Mononuclear cell (primary cell): ENCODE measurements around the gene NES. TPM values are rescaled to one million over a fixed set of nuclear protein-coding genes. Genes with fewer than 3 reads are reported as not detected.

Experiments used
- H3K27me3 ChIP-seq: 2 replicates; pipeline ENCODE4 v1.6.0; 2011; ENCODE audit warnings: low read length, control low read depth; ENCODE audit not compliant: insufficient read depth
- H3K4me1 ChIP-seq: 2 replicates; pipeline ENCODE4 v1.5.1; 2011; ENCODE audit warnings: mild to moderate bottlenecking, low read length, control low read depth; ENCODE audit not compliant: insufficient read depth
- H3K4me3 ChIP-seq: 2 replicates; pipeline ENCODE4 v1.5.1; 2011; ENCODE audit warnings: mild to moderate bottlenecking, low read length, moderate library complexity
- H3K9me3 ChIP-seq: 2 replicates; pipeline ENCODE4 v1.5.1; 2011; ENCODE audit warnings: low read depth, mild to moderate bottlenecking, control low read depth, low read length
- total RNA-seq: library from RNA; depleted of rRNA; stranded (reverse); fragments of >200 nt; gene quantifications from one replicate; pipeline ENCODE4 v1.2.3, GENCODE V29; 2012

The NES gene, protein sequence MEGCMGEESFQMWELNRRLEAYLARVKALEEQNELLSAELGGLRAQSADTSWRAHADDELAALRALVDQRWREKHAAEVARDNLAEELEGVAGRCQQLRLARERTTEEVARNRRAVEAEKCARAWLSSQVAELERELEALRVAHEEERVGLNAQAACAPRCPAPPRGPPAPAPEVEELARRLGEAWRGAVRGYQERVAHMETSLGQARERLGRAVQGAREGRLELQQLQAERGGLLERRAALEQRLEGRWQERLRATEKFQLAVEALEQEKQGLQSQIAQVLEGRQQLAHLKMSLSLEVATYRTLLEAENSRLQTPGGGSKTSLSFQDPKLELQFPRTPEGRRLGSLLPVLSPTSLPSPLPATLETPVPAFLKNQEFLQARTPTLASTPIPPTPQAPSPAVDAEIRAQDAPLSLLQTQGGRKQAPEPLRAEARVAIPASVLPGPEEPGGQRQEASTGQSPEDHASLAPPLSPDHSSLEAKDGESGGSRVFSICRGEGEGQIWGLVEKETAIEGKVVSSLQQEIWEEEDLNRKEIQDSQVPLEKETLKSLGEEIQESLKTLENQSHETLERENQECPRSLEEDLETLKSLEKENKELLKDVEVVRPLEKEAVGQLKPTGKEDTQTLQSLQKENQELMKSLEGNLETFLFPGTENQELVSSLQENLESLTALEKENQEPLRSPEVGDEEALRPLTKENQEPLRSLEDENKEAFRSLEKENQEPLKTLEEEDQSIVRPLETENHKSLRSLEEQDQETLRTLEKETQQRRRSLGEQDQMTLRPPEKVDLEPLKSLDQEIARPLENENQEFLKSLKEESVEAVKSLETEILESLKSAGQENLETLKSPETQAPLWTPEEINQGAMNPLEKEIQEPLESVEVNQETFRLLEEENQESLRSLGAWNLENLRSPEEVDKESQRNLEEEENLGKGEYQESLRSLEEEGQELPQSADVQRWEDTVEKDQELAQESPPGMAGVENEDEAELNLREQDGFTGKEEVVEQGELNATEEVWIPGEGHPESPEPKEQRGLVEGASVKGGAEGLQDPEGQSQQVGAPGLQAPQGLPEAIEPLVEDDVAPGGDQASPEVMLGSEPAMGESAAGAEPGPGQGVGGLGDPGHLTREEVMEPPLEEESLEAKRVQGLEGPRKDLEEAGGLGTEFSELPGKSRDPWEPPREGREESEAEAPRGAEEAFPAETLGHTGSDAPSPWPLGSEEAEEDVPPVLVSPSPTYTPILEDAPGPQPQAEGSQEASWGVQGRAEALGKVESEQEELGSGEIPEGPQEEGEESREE (N-terminal part only)
- total RNA-seq = not detected

DNA sequence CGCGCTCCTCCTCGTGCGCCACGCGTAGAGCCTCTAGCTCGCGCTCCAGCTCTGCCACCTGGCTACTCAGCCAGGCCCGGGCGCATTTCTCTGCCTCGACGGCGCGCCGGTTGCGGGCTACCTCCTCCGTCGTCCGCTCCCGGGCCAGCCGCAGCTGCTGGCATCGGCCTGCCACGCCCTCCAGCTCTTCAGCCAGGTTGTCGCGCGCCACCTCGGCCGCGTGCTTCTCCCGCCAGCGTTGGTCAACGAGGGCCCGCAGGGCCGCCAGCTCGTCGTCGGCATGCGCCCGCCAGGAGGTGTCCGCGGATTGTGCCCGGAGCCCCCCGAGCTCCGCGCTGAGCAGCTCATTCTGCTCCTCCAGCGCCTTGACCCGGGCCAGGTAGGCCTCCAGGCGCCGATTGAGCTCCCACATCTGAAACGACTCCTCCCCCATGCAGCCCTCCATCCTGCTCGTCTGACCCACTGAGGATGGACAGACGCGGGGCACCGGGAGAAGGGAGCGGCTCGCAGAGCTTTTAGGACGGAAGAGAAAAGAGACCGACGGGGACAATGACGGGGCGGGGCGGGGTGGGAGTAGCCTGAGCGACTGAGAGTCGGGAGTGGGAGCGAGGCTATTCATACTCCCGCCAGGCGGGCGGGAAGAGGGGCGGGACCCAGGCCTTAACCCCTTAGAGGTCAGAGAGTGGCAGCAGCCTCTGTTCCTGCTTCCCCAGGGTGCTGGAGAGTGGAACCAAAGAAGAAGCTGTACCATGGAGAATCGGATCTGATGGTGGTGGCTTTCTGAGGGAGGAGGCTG, at the start of gene NES:
NES (minus strand) TSS at position 588 of the 796 bp plus-strand sequence; CDS start at position 445, 143 bp downstream.
- H3K4me3 ChIP-seq = no peak within 1 kb of the TSS

DNA sequence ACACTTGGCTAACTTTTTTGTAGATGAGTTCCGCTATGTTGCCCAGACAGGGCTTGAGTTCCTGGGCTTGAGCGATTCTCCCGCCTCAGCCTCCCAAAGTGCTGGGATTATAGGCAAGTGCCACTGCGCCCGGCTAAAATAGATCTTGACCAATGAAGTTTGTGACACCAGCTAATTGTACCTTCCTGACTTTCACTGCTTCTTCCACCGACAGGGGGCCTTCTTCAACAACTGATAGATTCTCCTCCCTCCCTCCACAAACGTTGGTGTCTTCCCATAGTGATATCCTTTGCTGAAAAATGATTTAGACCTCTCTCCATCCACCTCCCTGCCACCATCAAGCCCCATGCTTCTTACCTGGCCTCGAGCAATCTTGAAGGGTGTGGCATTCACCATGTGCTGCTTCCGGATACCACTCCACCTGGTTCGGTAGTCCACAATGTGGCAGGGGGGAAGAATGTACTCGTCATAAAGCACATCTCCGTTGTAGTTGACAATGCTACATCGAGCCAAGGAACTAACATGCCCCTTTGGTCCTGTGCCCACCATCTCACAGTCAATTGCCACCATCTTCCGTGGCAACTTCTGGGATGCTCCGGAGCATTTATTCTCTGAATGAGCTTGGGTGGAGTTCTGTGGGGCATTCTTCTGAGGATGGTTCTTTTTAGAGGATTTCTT, 49.5 kb upstream of the NES start:
- Histone ChIP-seq H3K27me3 (no peaks in the 10 kb centered on the region), H3K9me3 (no peaks in the 10 kb centered on the region), H3K4me3 (no peak overlapping the region), H3K4me1 (peaks cover 41% of the 10 kb centered on the region)

More for the DNA sequence above, at the start of gene NES:
- Histone ChIP-seq H3K27me3 (peaks cover 60% of the 10 kb centered on the region), H3K4me1 (peaks cover 16% of the 10 kb centered on the region), H3K9me3 (no peaks in the 10 kb centered on the region)

DNA sequence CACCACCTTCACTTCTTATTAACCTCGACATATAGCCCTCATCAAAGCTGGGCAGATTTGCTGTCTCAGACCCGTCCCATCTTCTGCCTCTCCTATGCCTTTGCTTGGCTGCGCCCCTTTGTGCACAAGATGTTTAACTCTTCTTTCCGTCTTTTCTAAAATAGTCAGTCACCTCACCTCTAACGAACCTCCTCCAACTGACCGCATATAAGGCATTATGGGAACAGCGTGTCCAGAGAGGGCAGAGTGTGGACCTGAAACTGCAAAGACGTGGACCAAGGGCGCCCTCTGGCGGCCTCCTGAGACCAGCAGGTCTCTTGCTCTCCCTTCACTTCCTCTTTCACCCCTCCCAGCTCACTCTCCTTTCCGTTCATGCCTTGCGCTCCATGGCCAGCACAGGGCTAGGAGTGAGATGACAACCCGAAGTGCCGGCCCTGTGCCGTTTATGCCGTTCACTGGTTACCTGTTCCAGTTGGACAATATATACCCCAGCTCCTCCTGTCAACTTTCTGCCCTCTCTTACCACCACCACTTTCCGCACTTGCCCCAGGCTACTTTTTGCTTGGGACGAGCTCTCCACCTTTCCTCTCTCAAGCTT, 48.6 kb upstream of the NES start:
- Histone ChIP-seq H3K9me3 (no peaks in the 10 kb centered on the region), H3K4me1 (peaks cover 41% of the 10 kb centered on the region), H3K27me3 (no peaks in the 10 kb centered on the region), H3K4me3 (peak overlapping the region; percentile 14)

DNA sequence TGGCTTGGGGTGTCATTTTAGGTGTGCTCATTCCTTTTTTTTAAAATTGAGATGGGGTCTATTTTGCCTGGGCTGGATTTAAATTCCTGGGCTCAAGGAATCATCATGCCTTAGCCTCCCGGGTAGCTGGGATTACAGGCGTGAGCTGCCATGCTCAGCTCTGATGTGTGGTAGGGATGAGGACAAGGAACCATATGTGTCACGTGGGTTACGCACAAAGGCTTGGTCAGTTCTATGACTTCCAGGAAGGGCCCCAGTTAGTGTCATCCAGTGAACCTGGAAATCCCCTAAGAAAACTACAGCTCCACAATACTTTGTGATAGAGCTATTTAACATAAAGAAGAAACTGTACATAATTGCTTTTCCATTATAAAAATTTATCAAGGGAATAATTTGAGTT, 44.3 kb upstream of the NES start:
- Histone ChIP-seq H3K9me3 (no peaks in the 10 kb centered on the region), H3K27me3 (no peaks in the 10 kb centered on the region), H3K4me3 (no peak overlapping the region), H3K4me1 (peaks cover 18% of the 10 kb centered on the region)

DNA sequence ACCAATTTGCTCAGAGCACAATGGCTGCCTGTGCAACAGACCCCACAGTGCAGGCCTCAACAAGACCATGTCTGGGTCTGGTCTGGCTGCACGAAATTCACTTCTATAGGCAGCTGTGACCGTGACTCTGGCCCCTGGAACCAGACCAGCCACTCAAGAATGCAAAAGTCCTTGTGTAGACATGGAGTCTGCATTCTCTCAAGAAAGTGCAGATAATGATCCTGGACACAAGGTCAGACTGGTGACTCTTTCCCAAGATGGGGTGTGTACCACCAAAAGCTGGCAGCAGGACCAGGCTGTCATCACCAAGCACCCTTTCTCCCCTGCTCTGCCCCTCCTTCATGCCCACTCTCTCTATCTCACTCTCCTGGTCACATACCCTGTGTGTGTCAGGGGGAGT, 43.9 kb upstream of the NES start:
- Histone ChIP-seq H3K4me1 (peaks cover 14% of the 10 kb centered on the region), H3K27me3 (no peaks in the 10 kb centered on the region), H3K4me3 (no peak overlapping the region), H3K9me3 (no peaks in the 10 kb centered on the region)

DNA sequence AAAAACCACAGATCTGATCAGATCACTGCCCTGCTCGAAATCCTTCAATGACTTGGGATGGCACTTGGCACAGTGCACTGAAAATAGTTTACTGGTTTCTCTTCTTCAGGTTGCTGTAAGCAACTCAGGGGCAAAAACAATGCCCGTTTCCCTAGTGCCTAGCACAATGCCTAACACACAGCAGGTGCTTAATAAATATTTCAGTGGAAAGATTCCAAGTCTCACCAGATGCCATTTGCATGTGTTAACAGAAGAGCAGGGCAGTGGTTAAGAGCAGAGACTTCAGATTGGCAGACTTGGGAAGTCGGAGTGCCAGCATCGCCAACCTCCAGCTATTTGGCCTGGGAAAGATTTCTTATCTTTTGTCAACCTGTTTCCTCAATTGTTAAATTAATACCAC, 40.1 kb upstream of the NES start:
- Histone ChIP-seq H3K4me1 (no peaks in the 10 kb centered on the region), H3K4me3 (no peak overlapping the region), H3K9me3 (no peaks in the 10 kb centered on the region)

DNA sequence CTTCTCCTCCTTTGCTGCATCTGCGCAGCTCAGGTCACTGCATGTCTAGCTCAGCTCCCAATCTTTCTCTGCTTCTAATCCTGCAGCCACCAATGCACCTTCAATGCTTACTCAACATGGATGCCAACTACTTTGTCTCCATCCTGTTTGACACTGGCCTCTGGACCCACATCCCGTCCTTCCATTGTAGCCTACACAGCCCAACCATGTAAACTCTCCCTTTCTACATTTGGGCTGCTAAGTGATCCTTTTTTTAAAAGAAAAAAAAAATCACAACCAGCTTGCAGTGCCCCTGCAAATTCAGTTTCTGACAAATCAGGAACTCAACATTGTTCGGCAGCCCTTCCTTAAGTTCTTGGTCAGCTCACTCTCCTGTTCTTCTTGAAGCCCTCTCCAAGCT, 37.6 kb upstream of the NES start:
- Histone ChIP-seq H3K4me1 (no peaks in the 10 kb centered on the region), H3K27me3 (no peaks in the 10 kb centered on the region), H3K4me3 (no peak overlapping the region), H3K9me3 (no peaks in the 10 kb centered on the region)

More for the DNA sequence above, 40.1 kb upstream of the NES start:
- H3K27me3 ChIP-seq = no peaks in the 10 kb centered on the region

DNA sequence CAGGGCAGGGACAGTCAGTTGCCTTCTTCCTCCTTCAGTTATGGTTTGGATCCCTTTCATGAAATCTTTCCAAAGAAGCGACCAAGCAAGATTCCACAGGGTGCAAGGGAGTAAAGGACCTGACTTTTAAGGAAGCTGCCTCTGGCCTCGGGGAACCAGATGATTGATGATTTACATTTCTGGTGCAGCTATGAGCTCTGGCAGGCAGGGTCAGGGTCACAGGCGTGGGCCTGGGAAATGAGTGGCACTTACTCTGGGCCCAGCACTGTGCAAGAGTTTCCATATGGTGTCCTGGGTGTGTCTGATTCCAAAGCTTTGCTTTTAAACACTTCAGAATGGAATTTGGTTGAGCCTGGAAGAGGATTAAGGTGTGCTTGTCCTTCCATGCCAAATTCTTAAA, 35.4 kb upstream of the NES start:
- Histone ChIP-seq H3K4me3 (no peak overlapping the region), H3K27me3 (no peaks in the 10 kb centered on the region), H3K4me1 (no peaks in the 10 kb centered on the region), H3K9me3 (no peaks in the 10 kb centered on the region)

DNA sequence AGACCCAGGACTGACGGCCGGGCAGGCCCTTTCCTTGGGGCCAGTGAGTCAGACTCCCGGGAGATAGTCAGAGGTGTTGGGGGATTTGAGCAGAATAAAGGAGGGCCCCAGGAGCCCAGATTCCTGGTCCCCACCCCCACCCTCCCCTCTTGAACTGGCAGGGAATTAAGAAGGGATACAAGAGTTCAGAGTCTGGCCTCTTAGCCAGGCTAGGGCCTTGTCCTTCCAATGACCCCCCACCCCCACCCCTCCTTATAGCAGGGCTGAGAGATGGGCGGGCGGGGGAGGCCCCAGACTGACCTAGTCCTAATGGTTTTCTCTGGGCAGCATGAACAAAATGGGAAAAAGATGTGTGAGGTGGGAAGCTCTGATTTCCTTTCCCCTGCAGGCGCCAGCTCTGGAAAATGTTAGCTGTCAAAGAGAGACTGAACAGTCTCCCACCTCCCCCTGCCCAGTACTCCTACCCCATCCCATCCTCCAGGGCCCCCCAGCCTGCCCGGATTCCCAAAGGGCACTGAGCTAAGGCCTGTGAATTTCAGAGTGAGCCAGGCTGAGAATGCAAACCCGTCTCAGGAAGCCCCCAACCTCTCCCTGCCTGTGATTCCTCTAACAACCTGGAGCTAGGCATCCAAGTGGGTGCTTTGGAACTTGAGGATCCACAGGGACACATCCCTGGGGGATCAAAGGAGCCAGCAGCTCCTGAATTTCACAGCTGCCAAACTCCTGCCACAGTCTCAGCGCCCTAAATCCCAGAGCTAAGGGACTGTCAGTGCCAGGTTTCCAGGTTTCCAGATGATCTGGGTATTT, 34.0 kb upstream of the NES start:
- Histone ChIP-seq H3K4me1 (peaks cover 9% of the 10 kb centered on the region), H3K4me3 (no peak overlapping the region), H3K27me3 (peaks cover 6% of the 10 kb centered on the region), H3K9me3 (no peaks in the 10 kb centered on the region)

DNA sequence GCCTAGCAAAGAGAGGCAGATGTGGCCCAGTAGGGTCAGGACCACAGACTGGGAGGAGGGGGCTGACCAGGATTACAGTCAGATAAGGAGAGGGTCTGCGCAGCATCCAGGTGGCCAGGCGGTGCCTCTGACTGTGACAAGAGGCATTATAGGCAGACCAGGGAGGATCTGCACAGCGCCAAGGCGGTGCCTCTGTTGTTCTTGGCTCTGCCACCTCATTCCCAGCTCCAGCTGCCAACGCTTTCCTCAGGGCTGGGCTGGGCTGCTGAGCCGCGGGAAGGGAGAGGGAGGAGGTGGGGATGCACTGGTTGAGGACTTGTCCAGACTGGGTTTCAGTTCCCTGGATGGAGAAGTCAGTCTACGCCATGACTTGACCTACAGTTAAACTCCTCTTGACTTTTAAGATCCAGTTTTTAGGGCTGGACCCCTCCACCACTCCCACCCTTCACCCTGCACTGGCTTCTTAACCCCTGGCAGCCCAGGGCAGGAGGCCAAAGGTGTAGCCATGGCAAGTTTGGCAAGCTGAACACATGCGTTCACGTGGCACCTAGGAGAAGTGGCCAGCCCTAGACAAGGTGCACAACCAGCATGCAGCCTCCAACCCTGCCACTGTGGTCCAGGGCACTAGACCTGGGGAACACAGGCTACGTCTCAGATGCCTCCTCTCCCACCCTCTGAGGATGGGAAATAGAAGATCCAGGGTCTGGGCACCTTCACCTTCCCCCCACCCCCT, 32.7 kb upstream of the NES start:
- Histone ChIP-seq H3K9me3 (no peaks in the 10 kb centered on the region), H3K27me3 (peaks cover 16% of the 10 kb centered on the region), H3K4me1 (peaks cover 22% of the 10 kb centered on the region), H3K4me3 (no peak overlapping the region)

DNA sequence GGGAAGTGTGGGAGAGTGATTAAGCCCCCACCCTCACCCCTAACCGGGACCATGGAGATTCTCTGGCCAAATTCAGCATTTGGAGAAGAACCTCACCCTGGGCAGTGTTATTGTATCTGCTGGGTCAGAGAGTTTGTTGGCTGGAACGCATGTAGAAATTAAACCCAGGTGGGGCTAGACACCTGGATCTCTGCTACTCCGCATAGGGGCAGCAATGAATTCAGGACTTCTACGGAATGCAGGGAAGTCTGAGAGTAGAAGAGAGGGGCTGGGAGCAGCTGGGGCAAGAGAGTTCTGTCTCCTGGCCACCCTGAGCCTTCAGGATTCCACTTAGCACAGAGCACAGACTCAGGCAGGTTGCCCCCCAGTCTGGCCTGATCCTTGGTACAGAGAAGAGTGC, 31.8 kb upstream of the NES start:
- Histone ChIP-seq H3K9me3 (no peaks in the 10 kb centered on the region), H3K4me1 (peaks cover 28% of the 10 kb centered on the region), H3K27me3 (peaks cover 25% of the 10 kb centered on the region), H3K4me3 (no peak overlapping the region)

DNA sequence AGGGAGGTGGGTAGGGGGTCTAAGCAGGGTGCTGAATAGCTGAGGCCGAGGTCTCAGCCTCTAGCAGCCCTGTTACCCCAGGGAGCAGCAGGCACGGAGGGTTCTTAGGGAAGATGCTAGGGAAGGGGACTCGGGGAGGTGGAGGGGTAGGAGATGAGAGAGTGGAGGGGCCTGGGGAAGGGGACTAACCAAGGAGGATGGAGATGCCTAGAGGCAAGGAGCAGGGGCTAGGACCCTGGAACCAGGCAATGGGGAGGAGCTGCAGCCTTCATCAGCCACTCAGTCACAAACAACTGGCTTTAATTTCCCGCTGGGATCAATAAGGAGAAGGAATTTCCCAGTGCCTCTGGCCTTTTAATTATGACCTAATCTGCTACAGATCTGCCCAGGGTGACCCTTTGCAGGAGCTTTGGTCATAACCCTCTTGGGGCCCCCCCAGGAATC, 31.0 kb upstream of the NES start:
- H3K27me3 ChIP-seq = peaks cover 33% of the 10 kb centered on the region
- H3K9me3 ChIP-seq = no peaks in the 10 kb centered on the region
- no peak overlapping the region for H3K4me3 ChIP-seq
- H3K4me1 ChIP-seq = peaks cover 28% of the 10 kb centered on the region
